Body of pancreas (tissue), 4 donors: Measurements from ENCODE around the gene GUK1.

Experiments used
- CTCF ChIP-seq, 7 experiments: fragments of 450-650 bp in 4 of 7; fragments of 200-600 bp in 3 of 7; sonication (generic) in 3 of 7; IDR thresholded peaks; one replicate each; pipeline ENCODE4 v1.5.1; 2016 to 2019; ENCODE audit warnings: antibody characterized with exemption in 7 of 7
- POLR2A ChIP-seq, 3 donors: fragments of 450-650 bp; IDR thresholded peaks; one replicate each; pipeline ENCODE4 v1.6.1; 2016; ENCODE audit warnings: antibody characterized with exemption in 3 of 3, mild to moderate bottlenecking in 2 of 3

GRCh38 chr1:228165372-228166169, 25.5 kb downstream of the GUK1 start, which contains the start of gene IBA57:
- TF ChIP-seq CTCF (IDR thresholded peaks at IDR 0.05) (peak; percentile 90 to 100 (median 95)), POLR2A (IDR thresholded peaks at IDR 0.05) (peak; percentile 59 to 97 (median 80))
